ENCODE data around the gene HMG20B.
"Not testable (repeated sequence)": the region's sequence is repeated elsewhere in the genome, so short reads cannot be mapped to it uniquely, and the experiment has no call there.

HMG20B gene

DNA sequence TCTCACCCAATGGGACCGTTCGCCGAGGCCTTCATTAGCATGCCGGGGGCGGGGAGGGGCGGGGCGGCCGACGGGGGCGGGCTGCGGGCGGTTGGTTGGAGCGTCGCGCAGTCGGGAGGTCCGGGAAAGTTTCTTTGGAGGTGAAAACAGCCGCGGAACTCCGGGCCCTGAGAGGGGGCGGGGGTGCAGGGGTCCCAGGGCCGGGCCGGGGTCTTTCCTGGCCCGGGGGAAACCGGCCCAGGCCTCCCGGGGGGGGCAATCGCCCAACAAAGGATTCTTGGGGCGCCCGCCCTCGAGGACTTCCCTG lies at the start of gene HMG20B:
TSS of gene HMG20B (plus strand) at position 90 of the 307 bp plus-strand sequence. CDS start 366 bp downstream, outside the sequence.
- no peak for DNase-seq (ENCODE audit: low read depth, low spot score)

DNA sequence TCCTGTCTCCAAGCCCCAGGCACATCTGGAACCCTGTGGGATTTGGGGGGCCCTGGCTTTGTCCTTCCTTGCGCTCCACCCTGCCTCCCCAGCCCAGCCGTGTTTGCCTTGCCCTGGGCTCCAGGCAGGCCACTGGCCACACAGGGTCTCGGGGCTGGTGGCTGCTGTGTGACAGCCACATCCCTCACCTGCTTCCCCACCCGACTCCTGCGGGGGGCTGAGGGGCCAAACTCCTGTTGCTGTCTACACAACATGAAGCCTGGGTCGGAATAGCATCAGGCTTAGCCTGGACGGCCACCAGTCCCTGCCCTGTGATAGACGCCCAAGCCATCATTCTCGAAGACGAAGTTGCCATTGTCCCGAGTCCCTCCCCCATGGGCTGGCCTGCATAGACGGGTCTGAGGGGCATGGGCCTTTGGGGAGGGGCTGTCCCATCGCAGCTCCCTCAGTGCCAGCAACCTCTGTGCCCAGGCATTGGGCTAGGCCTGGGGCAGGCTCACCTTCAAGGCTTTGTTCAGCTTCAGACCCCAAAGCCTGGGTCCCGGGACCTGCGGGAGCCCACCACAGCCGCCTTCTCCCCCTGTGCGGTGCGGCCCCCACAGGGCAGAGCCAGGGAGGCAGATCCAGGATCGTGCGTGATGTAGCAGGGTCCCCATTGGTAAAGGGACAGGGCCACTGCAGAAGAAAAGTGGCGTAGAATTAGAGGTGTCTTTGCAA lies 49.2 kb upstream of the HMG20B start:
- no peak for DNase-seq (ENCODE audit: low read depth, low spot score)

DNA sequence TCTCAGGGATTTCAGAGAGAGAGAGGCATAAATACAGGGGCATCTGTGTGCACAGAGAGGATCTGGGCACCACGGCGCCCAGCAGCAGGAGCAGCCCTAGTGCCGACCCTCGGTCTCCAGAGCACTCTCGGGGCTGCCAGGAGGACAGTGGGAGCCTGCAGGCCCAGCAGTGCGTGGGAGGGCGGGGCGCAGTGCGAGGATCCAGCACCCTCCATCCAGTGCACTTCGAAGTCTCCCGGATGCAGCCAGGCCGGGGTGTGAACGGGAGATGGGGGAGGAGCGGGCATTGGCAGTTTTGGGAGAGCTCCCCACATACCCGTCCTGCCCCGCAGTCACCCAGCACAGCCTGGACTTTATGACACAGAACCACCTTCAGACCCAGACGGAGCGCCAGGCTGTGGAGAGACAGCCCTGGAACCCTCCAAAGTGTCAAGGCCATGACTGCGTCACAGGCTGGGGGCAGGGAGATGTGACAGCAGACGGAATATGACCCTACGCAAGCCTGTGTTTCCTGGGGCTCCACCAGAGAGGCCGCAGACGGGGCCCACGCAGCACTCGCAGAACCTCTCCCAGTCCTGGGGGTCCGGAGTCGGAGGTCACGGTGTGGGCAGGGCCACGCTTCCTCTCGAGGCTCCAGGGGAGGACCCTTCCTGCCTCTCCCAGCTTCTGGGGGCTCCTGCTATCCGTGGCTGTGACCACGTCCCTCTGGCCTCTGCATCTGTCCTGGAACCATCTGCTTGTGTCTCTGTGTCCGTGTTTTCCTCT lies 48.5 kb upstream of the HMG20B start:
- DNase-seq (ENCODE audit: low read depth, low spot score) = no peak

DNA sequence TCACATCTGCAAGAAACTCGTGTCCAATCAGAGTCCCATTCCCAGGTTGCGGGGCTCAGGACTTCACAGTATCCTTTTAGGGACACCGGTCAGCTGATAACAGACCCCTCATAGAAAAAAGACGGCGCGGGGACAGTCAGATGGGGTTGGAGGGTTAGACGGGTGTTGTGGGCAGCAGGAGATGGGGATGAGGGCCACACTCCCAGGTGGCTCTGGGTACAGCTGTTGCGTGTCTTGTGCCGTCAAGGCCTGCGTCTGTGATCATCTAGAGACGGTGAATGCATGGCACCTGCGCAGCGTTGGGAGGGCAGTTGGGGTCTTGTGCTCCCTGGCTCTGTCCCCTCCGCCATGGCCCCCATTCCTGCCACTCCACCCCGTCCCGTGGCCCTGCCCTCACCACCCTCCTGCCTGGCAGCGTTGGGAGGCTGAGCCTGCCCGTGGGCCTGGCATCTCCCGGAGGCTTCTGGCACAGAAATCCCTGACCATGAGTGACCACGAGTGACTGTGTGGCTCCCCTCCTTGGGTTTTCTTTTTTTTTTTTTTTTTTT lies 47.8 kb upstream of the HMG20B start:
- DNase-seq (ENCODE audit: low read depth, low spot score) = no peak

DNA sequence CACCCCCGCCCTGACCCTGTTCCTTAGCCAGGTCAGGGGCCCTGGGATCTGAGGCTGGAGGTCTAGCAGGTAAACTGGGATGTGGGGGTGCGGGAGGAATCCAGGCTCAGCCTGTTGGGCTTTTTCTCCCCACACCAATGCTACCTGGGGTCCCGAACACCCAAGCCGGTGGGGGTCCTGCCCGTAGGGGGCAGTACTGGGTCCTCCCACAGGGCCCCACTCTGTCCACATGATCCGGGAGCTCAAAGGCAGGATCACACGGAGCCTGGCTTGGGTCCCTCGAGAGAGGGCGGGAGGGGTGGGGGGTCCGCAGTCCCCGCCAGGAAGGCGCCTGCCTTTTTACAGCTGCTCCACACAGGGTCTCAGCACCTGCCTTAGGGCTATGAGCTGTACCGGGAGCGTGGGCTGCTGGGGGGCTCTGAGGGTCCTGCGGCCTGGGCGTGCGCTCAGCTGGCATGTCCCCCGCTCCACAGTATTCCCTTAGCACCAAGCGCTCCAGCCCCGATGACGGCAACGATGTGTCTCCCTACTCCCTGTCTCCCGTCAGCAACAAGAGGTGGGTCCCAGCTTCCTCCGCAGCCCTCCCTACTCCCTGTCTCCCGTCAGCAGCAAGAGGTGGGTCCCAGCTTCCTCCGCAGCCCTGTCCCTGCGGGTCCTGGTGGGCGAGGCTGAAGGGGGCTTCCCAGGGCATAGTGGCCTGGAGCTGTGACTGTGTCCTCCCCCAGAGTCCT lies 46.1 kb upstream of the HMG20B start:
- DNase-seq (ENCODE audit: low read depth, low spot score) = no peak

DNA sequence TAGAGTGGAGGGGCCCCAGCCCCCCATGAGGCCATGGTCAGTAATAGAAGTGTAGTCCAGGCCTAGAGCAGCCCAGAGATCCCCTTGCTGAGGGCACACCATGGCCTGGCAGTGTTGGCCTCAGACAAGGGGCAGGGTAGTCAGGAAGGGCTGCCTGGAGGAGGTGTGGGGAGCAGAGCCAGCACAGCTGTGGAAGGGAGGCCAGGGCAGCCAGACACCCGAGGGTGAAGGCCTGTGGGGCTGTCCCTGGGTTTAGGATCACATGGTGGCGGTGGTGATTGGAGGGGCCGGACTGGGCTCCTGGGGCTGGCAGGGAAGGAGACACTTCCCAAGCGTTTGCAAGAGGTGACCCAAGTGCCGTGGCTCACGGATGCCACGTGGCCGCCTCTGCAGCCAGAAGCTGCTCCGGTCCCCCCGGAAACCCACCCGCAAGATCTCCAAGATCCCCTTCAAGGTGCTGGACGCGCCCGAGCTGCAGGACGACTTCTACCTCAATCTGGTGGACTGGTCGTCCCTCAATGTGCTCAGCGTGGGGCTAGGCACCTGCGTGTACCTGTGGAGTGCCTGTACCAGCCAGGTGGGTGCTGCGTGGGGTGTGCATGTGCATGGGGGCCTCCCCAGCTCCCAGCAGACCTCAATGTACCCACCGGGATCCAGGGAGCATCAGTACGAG lies 45.4 kb upstream of the HMG20B start:
- DNase-seq (ENCODE audit: low read depth, low spot score) = no peak

DNA sequence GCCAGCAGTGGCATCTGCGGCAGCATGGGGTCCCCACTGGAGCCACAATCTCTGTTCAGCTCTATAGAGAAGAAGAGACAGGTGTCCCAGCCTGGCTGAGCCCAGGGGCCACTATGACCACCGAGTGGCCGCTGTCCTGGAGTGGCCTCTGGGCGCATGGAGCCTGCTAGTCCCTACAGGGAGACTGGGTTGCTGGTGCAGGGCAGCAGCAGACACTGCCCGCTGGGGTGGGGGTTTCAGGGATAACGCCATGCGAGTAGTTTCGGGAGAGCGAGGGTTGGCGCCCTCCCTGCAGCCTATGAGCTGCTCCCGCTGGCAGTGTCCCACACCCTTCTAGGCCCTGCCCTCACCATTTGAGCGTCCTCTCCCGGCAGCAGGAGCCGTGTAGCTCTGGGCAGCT lies 44.7 kb upstream of the HMG20B start:
- DNase-seq (ENCODE audit: low read depth, low spot score) = no peak

DNA sequence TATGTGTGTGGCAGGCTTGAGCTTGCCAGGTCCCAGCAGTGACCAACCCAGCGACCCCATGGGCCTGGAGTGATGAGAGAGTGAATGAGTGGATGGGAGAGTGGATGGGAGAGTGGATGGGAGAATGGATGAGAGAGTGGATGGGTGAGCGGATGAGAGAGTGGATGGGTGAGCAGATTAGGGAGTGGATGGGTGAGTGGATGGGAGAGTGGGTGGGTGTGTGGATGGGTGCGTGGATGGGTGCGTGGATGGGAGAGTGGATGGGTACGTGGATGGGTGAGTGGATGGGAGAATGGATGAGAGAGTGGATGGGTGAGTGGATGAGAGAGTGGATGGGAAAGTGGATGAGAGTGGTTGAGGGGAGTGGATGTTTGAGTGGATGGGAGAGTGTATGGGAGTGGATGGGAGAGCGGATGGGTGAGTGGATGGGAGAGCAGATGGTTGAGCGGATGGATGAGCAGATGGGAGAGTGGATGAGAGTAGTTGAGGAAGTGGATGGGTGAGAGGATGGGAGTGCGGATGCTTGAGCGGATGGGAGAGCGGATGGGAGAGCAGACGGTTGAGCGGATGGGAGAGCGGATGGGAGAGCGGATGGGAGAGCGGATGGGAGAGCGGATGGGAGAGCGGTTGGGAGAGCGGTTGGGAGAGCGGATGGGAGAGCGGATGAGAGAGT lies 44.1 kb upstream of the HMG20B start:
- DNase-seq (ENCODE audit: low read depth, low spot score) = no peak

DNA sequence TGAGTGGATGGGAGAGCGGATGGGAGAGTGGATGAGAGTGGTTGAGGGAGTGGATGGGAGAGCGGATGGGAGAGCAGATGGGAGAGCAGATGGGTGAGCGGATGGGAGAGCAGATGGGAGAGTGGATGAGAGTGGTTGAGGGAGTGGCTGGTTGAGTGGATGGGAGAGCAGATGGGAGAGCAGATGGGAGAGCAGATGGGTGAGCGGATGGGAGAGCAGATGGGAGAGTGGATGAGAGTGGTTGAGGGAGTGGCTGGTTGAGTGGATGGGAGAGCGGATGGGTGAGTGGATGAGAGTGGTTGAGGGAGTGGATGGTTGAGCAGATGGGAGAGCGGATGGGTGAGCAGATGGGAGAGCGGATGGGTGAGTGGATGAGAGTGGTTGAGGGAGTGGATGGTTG lies 43.4 kb upstream of the HMG20B start:
- not testable (repeated sequence) for DNase-seq (ENCODE audit: low read depth, low spot score)

DNA sequence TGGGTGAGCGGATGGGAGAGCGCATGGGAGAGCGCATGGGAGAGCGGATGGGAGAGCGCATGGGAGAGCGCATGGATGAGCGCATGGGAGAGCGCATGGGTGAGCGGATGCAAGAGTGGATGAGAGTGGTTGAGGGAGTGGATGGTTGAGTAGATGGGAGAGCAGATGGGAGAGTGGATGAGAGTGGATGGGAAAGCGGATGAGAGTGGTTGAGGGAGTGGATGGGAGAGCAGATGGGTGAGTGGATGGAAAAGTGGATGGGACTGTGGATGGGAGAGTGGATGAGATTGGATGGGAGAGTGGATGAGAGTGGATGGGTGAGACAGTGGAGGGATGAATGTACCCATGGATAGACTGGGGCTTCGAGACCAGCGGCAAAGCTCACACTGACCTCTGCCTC lies 42.4 kb upstream of the HMG20B start:
- no peak for DNase-seq (ENCODE audit: low read depth, low spot score)

DNA sequence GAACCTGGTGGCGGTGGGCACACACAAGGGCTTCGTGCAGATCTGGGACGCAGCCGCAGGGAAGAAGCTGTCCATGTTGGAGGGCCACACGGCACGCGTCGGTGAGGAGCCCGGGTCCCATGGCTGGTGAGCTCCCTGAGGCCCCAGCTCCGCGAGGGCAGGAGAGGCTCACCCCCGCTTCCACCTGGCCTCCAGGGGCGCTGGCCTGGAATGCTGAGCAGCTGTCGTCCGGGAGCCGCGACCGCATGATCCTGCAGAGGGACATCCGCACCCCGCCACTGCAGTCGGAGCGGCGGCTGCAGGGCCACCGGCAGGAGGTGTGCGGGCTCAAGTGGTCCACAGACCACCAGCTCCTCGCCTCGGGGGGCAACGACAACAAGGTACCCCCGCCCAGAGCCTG lies 41.0 kb upstream of the HMG20B start:
- no peak for DNase-seq (ENCODE audit: low read depth, low spot score)

DNA sequence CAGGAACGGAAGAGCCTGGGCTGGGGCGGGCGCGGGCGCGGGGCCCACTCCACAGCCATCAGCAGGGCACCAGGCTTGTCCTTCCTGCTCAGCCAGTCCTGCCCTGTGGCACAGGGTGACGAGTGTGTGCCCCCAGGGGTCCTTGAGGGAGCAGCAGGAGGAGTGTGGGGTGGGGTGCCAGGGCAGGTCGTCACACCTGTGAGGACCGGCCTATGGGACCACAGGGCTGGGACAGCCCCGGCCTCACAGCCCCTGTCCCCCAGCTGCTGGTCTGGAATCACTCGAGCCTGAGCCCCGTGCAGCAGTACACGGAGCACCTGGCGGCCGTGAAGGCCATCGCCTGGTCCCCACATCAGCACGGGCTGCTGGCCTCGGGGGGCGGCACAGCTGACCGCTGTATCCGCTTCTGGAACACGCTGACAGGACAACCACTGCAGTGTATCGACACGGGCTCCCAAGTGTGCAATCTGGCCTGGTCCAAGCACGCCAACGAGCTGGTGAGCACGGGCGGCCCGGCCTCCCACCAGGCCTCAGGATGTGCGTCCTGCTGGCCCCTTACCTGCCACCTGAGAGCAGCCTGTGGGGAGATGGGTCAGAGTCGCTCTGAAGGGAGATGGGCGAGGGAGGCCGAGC lies 40.5 kb upstream of the HMG20B start:
- no peak for DNase-seq (ENCODE audit: low read depth, low spot score)

DNA sequence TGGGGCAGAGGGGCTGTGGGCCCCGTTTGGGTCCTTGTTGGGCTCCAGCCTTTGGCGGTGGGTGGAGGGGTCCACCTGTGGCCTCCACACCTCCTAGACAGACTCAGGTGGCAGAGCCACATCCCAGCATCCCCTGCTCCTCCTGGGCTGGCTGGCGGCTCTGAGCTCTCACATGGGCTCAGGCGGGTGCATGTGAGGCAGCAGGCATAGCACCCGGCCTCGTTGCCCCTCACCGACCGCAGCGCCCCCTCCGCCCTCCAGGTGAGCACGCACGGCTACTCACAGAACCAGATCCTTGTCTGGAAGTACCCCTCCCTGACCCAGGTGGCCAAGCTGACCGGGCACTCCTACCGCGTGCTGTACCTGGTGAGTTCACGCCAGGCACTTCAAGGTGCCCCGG lies 39.7 kb upstream of the HMG20B start:
- no peak for DNase-seq (ENCODE audit: low read depth, low spot score)

DNA sequence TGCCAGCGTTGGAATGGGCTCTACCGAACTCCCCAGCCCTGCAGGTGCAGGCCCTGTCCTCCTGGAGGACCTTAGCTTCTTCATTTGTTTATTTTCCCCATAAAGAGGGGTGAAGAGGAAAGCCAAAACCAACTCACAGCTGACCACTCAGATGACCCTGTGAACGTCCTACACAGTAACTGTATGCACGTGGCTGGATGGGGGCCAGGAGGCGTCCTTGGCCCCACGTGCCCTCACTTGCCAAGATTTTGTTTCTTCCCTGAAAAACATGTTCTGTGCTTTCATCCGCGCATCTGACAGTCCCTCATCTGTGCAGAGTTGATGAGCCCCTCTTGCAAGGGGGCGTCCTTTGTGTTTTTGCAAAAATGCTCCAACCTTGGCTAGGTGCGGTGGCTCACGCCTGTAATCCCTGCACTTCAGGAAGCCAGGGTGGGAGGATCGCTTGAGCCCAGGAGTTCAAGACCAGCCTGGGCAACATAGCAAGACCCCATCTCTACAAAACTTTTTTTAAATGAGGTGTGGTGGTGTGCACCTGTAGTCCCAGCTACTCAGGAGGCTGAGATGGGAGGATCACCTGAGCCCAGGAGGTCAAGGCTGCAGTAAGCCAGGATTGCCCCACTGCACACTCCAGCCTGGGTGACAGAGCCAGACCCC lies 39.1 kb upstream of the HMG20B start:
- DNase-seq (ENCODE audit: low read depth, low spot score) = no peak

DNA sequence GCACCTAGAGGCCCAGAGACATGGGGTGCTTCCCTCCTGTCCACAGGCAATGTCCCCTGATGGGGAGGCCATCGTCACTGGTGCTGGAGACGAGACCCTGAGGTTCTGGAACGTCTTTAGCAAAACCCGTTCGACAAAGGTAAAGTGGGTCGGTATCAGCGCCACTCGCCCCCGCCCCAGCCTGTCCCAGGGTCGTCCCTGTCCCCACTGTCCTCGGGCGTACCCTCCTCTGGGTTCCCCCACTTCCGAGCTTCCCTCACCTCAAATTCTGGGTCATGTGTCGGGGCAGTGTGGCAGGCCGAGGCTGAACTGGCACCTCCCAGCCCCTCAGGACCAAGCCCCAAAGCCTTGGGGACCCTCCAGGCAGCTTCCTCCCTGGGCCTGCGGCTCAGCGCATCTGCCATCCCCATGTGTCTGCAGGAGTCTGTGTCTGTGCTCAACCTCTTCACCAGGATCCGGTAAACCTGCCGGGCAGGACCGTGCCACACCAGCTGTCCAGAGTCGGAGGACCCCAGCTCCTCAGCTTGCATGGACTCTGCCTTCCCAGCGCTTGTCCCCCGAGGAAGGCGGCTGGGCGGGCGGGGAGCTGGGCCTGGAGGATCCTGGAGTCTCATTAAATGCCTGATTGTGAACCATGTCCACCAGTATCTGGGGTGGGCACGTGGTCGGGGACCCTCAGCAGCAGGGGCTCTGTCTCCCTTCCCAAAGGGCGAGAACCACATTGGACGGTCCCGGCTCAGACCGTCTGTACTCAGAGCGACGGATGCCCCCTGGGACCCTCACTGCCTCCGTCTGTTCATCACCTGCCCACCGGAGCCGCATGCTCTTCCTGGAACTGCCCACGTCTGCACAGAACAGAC lies 38.1 kb upstream of the HMG20B start:
- DNase-seq (ENCODE audit: low read depth, low spot score) = no peak

DNA sequence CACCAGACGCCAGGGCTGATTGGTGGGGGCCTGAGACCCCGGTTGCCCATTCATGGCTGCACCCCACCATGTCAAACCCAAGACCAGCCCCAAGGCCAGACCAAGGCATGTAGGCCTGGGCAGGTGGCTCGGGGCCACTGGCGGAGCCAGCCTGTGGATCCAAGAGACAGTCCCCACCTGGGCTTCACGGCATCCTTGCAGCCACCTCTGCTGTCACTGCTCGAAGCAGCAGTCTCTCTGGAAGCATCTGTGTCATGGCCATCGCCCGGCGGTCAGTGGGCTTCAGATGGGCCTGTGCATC lies 37.6 kb upstream of the HMG20B start:
- DNase-seq (ENCODE audit: low read depth, low spot score) = no peak

DNA sequence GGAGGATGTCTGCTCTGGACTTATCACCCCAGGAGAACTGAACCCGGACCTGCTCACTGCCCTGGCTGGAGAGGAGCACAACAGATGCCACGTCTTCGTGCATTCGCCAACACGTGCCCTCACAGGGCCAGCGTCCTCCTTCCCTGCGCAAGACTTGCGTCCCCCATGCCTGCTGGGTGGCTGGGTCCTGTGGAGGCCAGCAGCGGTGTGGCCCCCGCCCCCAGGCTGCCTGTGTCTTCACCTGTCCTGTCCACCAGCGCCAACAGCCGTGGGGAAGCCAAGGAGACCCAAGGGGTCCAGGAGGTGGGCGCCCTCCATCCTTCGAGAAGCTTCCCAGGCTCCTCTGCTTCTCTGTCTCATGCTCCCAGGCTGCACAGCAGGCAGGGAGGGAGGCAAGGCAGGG lies 37.2 kb upstream of the HMG20B start:
- DNase-seq (ENCODE audit: low read depth, low spot score) = no peak

DNA sequence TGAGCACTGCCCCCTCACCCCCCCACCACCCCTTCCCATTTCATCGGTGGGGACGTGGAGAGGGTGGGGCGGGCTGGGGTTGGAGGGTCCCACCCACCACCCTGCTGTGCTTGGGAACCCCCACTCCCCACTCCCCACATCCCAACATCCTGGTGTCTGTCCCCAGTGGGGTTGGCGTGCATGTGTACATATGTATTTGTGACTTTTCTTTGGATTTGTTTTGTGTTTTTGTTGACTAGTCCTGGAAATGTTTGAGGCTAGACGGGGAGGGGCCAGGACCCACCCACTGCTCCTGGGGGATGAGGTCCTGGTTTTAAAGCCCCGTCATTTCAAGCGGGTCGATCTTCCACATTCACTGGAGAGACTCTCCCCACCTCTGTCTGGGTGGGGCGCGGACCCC lies 36.8 kb upstream of the HMG20B start:
- no peak for DNase-seq (ENCODE audit: low read depth, low spot score)

DNA sequence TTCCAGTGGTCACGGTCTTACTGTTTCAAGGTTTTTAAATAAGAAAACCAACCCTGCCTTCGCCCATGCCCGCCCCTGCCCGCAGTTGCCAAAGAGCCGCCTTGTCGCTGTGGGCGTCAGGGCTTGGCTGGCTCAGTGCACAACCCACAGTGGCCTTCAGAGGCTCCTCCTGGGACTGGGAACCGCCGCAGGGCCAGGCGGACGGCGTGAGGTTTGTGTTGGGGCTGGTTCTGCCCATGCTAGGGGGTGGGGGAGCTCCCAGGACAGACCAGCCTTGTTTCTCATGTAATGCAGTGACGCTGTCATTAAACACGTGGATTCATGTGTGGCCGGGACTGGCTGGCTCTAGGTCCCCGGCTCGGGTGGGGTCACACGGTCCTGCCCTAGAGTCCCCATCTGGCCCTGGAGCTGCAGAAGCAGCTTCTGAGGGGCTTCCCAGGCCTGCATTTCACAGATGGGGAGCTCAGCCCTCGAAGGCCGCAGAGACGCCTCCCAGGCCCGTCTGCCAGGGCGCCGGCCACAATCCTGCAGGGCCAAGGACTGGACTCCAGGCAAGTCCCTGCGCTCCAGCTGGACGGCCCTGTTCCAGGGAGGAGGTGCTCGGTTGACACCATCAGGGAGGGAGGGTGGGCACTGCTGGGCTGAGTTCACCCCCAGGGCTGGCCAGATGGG lies 36.2 kb upstream of the HMG20B start:
- no peak for DNase-seq (ENCODE audit: low read depth, low spot score)

All from ELF-1 (cell line).